Upper lobe of left lung (tissue), 6 donors: ENCODE data around the gene ARHGEF35. TPM values are rescaled to one million over a fixed set of nuclear protein-coding genes. Genes with fewer than 3 reads are reported as not detected.
A peak's percentile ranks its signal among the peaks of the same experiment; 100 is the strongest.
"Not testable (repeated sequence)": the region's sequence is repeated elsewhere in the genome, so short reads cannot be mapped to it uniquely, and the experiment has no call there.

ENCODE experiments used
- ATAC-seq, 2 donors: fragments of 200-7000 bp; cut with Tn5 transposase; one replicate each; pipeline ENCODE4 v1.9.1; 2022; ENCODE audit warnings: mild to moderate bottlenecking in 2 of 2, moderate library complexity in 2 of 2; ENCODE audit not compliant: low FRiP score in 2 of 2
- DNase-seq, 2 donors: peaks; one replicate each; pipeline ENCODE4 v3.0.0-alpha.2; 2019 to 2020
- H3K27ac ChIP-seq, 4 donors: fragments of 200-600 bp; sonication (generic); one replicate each; pipeline ENCODE4 v1.5.1; 2016 to 2019
- H3K27me3 ChIP-seq, 4 donors: fragments of 200-600 bp; sonication (generic); one replicate each; pipeline ENCODE4 v1.5.1; 2017 to 2019
- H3K36me3 ChIP-seq, 4 donors: fragments of 200-600 bp; sonication (generic); one replicate each; pipeline ENCODE4 v1.5.1; 2016 to 2019
- H3K4me1 ChIP-seq, 4 donors: fragments of 200-600 bp; sonication (generic); one replicate each; pipeline ENCODE4 v1.5.1; 2018 to 2019
- H3K4me3 ChIP-seq, 4 donors: fragments of 200-600 bp; sonication (generic); one replicate each; pipeline ENCODE4 v1.5.1; 2017 to 2019; ENCODE audit warnings: mild to moderate bottlenecking in 2 of 4, moderate library complexity in 1 of 4
- H3K9me3 ChIP-seq, 4 donors: fragments of 200-600 bp; sonication (generic); one replicate each; pipeline ENCODE4 v1.5.1; 2018 to 2019
- WGBS, 2 donors: methylation state at CpG; one replicate each; pipeline ENCODE4 v1.1.5; 2017 to 2018; 5-methylcytosine and 5-hydroxymethylcytosine counted together
- total RNA-seq, 6 donors: library from RNA; depleted of rRNA in 4 of 6; stranded (reverse); fragments of >200 nt in 4 of 6; gene quantifications; one replicate each; pipeline versions ENCODE4 v1.1.0 to v1.2.1, GENCODE V29; 2016 to 2021
- donor health status: DM: no; HTN: no; CAD: no; lungs with moderate emphysema.
- donor health status: DM: no; HTN: yes; CAD: no; lungs with severe emphysema.

Gene ARHGEF35
- total RNA-seq, 6 donors from 2014 or later, result 3.9 to 21.3 (median 8.3) TPM

DNA sequence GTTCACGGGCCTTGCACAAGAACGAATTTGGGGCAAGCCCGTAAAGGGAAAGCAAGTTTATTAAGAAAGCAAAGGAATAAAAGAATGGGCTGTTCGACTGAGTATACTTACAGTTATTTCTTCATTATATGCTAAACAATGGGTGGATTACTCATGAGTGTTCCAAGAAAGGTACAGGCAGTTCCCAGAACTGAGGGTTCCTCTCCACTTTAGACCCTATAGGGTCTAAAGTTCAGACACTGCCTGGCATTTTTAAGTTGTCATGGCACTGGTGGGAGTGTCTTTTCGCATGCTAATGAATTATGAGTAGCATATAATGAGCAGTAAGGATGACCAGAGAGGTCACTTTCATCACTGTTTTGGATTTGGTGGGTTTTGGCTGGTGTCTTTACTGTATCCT, 9.7 kb upstream of the ARHGEF35 start:
- H3K27ac ChIP-seq, H3K36me3 ChIP-seq, H3K27me3 ChIP-seq, H3K9me3 ChIP-seq, DNase-seq, H3K4me3 ChIP-seq, H3K4me1 ChIP-seq, ATAC-seq: not testable (repeated sequence)
- WGBS, 2 donors, result no CpG with 5 or more reads among the region's 5 CpGs

DNA sequence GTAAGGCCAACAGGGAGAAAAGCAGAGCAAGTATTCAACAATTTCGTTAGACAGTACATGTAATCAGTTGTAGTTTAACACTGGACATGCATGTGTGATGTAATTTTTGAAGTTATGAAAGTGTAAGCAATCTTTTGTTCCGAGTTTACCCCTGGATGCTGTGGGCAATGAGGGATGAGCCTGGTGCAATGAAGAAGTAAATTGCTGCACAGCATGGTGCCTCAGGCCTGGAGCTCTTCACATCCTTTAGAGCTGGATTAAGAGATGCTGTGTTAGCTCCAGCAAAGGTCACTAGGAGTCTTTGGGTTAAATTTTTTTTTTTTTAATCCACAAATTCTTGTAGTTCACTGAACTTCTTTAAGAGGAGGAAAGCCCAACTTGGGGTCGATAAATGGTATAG, 7.5 kb upstream of the ARHGEF35 start:
- DNase-seq, H3K4me3 ChIP-seq, H3K4me1 ChIP-seq, H3K27me3 ChIP-seq, H3K27ac ChIP-seq, H3K9me3 ChIP-seq, H3K36me3 ChIP-seq: not testable (repeated sequence)
- peak in 1 of 2 donors; percentile 13 for ATAC-seq
- WGBS, 2 donors, result no CpG with 5 or more reads among the region's 3 CpGs

DNA sequence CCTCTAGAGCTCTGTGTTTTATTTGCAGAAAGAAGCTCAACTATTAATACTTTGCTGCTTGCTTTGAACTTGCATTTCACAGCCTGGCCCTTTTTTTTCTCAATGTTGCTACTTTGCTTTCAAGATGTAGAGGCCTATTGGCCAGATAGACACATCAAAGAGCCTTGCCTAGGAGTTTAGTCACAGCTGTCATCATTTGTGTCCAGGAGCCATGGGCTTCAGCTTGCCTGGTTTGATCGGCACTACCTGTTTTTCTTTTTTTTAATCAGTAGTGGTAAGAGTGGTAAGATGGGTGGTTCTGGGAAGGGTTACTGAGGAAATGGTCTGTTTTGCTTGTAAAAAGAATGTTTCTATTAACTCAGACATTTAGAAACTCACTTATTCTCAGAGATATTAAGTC, 6.3 kb upstream of the ARHGEF35 start:
- WGBS, 2 donors, result no CpG with 5 or more reads among the region's 1 CpG
- not testable (repeated sequence) for H3K36me3 ChIP-seq

DNA sequence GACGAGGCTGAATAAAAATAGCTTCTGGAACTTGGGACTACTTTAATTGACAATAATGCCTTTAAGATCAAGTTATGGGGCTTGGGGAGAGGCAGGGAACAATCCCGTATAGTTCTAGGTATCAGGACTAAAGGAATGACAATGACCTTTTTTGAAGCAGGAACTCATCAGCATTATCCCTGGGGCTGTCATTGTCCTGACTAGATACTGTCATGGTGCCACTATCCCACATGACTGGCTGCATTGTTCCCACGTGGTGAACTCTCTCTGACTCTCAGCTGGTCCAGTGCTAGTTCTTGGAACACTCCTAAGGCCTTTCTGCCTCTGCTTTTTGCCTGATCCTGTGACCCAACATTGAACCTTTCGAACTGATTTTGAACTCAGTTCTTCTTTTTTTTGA, 3.3 kb upstream of the ARHGEF35 start:
- not testable (repeated sequence) for H3K27ac ChIP-seq, H3K27me3 ChIP-seq, DNase-seq, H3K36me3 ChIP-seq, H3K9me3 ChIP-seq, ATAC-seq, H3K4me1 ChIP-seq, H3K4me3 ChIP-seq
- WGBS, 2 donors, result 57 to 88% methylated on average over 2 to 3 of the region's 4 CpGs

More for the DNA sequence above, 6.3 kb upstream of the ARHGEF35 start:
- not testable (repeated sequence) for DNase-seq, H3K4me1 ChIP-seq, H3K9me3 ChIP-seq, H3K27ac ChIP-seq, ATAC-seq, H3K4me3 ChIP-seq, H3K27me3 ChIP-seq

DNA sequence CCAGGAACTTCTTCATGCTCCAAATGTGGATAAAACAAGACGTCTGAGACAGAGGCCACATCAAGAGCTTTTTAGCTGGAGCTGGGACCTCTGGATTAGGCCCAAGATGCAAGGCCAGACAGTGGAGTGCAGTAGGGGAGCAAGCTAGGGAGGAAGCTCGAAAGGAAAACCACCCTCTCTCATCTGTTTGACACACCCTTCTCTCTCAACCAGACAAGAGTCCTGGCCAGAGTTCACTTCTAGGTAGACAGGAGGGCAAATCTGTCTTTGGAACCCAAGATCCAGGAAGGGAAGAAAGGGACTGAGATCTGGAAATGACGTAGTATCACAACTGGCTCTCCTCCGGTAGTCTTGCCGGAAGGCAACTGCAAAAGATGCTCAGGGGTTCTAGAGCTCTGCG, 1.2 kb downstream of the ARHGEF35 start:
- ATAC-seq, result peak in 1 of 2 donors; percentile 13
- not testable (repeated sequence) for H3K4me3 ChIP-seq, DNase-seq, H3K27me3 ChIP-seq, H3K27ac ChIP-seq, H3K4me1 ChIP-seq, H3K36me3 ChIP-seq, H3K9me3 ChIP-seq
- no CpG with 5 or more reads among the region's 6 CpGs for WGBS, 2 donors

DNA sequence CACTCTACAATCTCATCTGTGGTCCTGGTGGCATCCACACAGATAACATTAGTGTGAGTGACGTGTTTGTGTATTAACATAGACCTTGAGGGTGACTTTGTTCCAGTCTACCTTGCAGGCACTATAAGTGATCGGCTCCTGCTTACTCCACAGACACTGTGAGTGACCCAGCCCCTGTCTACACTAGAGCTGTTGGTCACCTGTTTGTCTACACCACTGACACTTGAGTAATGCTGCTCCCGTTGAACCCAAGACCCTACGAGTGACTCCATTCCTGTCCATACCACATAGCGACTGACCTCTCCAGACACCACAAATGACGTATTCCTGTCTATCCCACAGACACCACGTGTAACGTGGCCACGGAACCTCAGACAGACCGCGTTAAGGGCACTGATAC, 1.9 kb downstream of the ARHGEF35 start:
- no CpG with 5 or more reads among the region's 11 CpGs for WGBS, 2 donors
- not testable (repeated sequence) for H3K27ac ChIP-seq, H3K4me3 ChIP-seq, H3K36me3 ChIP-seq, H3K4me1 ChIP-seq, DNase-seq, H3K27me3 ChIP-seq, H3K9me3 ChIP-seq, ATAC-seq

DNA sequence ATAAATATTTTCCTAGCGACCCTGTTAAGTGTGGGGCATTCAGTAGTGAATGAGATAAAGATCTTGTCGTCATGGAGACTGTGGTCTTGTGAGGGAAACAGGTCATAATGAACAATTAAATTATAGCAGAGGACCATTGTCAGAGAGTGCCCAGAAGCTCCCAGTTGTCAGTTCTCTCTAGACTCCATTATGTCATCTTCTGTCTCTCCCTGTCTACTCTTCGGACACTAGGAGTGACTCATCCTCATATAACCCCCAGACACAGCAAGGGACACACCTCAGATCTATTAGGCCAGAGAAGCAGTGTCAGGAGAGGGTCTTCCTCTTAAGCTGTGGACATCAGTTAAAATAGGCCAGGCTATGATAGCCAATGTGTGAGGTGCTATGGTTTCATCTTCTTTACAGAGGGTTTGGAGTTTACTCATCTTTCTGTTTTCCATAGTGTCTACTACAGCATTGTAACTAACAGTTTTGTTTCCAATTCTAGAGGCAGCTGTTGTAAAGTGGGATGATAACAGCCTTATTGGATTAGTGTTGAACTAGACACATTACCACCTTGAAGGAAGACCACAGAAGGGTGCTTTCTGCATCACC, 7.0 kb downstream of the ARHGEF35 start:
- H3K36me3 ChIP-seq, DNase-seq, H3K27me3 ChIP-seq, H3K4me1 ChIP-seq, H3K9me3 ChIP-seq, H3K27ac ChIP-seq, H3K4me3 ChIP-seq: not testable (repeated sequence)
- WGBS, 2 donors, result no CpG with 5 or more reads among the region's 3 CpGs
- ATAC-seq, result peak in 1 of 2 donors; percentile 55

DNA sequence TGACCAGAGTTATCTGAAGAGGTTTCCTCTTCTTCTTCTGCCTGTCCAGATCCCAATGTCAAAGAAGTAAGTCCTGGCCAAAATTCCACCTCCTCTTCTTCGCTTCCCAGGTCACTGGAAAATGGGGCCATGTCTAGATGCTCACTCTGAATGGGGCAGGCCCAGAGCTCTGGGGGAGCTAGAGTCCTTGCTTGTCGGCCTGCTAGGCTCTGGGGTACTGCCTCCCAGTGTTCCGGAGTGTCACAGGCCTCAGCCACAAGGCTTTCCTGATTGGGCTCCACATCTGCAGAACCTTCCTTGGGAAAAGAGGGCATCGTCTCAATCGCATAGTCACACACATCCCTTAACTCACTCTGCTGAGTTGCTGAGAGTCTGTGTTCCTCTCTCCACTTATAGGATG, 7.8 kb downstream of the ARHGEF35 start:
- H3K4me3 ChIP-seq, H3K27me3 ChIP-seq, DNase-seq, H3K36me3 ChIP-seq, H3K9me3 ChIP-seq, H3K4me1 ChIP-seq, H3K27ac ChIP-seq: not testable (repeated sequence)
- ATAC-seq, result peak in 1 of 2 donors; percentile 30
- no CpG with 5 or more reads among the region's 5 CpGs for WGBS, 2 donors

DNA sequence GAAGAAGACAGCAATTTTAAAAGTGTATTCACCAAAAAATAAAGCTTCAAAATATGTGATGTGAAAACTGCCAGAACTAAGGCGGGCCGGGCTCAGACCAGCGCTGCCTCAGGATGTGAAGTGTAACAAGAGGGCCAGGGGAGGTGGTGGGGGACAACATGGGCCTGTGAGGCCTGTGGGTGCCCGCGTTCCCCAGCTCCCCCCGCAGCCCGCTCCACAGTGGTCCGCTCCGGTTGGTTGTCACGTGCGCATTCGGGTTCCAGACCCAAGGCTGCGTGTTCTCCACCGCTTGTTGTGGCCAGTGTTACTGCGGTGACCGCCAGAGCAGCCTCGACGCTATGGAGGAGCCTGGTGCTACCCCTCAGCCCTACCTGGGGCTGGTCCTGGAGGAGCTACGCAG, 12.5 kb downstream of the ARHGEF35 start, which contains the start of gene CTAGE4:
CTAGE4 (plus strand) TSS at position 301 of the 400 bp plus-strand sequence; CDS start at position 339, 38 bp downstream.
- not testable (repeated sequence) for DNase-seq, H3K9me3 ChIP-seq, H3K27me3 ChIP-seq, H3K4me1 ChIP-seq, ATAC-seq, H3K4me3 ChIP-seq, H3K36me3 ChIP-seq, H3K27ac ChIP-seq
- 100% methylated on average over 2 of the region's 19 CpGs; no CpG with 5 or more reads in 1 of the 2 donors for WGBS, 2 donors

DNA sequence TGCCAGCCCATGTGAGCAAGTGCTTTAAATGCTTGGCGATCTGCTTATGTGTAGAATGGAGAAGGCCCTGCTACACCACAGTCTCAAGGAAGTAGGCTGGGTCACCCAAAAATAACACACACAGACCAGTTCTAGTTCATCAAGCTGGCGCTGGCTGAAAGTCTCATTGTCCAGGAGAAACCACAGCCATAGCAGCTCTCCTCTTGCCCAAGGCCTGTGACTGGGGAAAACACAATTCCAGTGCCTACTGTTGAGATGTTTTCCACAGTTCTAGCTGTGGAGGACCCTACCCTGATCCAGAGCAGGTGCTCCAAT, 16.5 kb downstream of the ARHGEF35 start:
- not testable (repeated sequence) for H3K27me3 ChIP-seq, H3K36me3 ChIP-seq, H3K4me3 ChIP-seq, H3K27ac ChIP-seq, H3K9me3 ChIP-seq, DNase-seq, H3K4me1 ChIP-seq
- WGBS, 2 donors, result 40% methylated on average over 1 of the region's 2 CpGs; no CpG with 5 or more reads in 1 of the 2 donors
- ATAC-seq, result peak in 1 of 2 donors; percentile 21
